Measurements from ENCODE around the gene RPL35A. TPM values are rescaled to one million over a fixed set of nuclear protein-coding genes. Genes with fewer than 3 reads are reported as not detected.

Gene RPL35A
- total and polyA plus RNA-seq, 2 experiments from 2014 or later: 1,070 to 2,096 TPM

DNA sequence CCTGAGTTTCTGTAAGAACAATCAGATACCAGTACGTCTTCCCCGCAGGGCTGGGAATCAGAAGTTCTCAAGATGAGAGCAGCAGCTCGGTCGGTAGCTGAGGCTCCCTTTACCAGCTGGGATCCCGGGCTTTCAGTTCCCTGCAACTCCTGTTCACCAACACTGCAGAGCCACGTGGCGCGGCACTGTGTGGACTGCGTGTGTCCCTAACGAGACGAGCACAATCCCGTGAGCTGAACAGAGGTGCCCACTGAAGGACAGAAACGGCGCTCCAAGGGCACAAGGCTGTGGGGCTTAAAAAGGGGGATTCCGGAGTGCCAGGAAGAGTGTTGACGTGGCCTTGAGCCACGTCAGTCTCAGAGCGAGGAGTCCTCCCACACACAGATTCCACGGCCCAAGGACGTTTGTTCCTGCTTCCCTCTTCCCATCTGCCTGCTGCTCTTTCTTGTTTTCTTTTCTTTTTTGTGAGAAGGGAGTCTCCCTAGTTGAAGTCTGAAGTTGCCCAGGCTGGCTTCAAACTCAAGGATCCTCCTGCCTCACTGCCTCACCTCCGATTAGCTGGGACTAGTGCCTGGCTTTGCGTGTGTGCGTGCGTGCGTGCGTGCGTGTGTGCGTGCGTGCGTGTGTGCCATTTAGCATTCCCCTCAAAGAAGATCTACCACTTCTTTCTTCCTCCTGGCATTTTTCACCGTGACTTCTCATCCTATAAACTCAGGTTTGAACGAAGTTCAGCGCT lies 37.1 kb upstream of the RPL35A start:
- Mint-ChIP-seq H3K9me3 (no peaks in the 10 kb centered on the region), H3K4me3 (no peak overlapping the region), H3K36me3 (ENCODE audit: low read depth) (no peaks in the 10 kb centered on the region), H3K4me1 (peaks cover 15% of the 10 kb centered on the region), H3K27me3 (ENCODE audit: insufficient read depth, low read depth, poor library complexity) (peaks cover 3% of the 10 kb centered on the region), H3K27ac (peak overlapping the region; percentile 33; the same call in 1 of the 2 replicates)
- TF ChIP-seq ZNF331 (CRISPR knock-in tag; IDR thresholded peaks at IDR 0.05; ENCODE audit: low read depth) (no peak), CREB1 (CRISPR knock-in tag; IDR thresholded peaks at IDR 0.05; ENCODE audit: low read depth) (no peak), EZH2phosphoT487 (IDR thresholded peaks at IDR 0.05; ENCODE audit: unreplicated experiment) (no peak), ZNF462 (CRISPR knock-in tag; IDR thresholded peaks at IDR 0.05) (no peak), EZH2 (IDR thresholded peaks at IDR 0.05; ENCODE audit: low read depth, unreplicated experiment) (no peak), REST (IDR thresholded peaks at IDR 0.05; ENCODE audit: unreplicated experiment) (no peak), POLR2AphosphoS5 (IDR thresholded peaks at IDR 0.05; ENCODE audit: low read depth) (no peak), ETS1 (IDR thresholded peaks at IDR 0.05) (no peak)
- TF ChIP-seq, protein P1, sequence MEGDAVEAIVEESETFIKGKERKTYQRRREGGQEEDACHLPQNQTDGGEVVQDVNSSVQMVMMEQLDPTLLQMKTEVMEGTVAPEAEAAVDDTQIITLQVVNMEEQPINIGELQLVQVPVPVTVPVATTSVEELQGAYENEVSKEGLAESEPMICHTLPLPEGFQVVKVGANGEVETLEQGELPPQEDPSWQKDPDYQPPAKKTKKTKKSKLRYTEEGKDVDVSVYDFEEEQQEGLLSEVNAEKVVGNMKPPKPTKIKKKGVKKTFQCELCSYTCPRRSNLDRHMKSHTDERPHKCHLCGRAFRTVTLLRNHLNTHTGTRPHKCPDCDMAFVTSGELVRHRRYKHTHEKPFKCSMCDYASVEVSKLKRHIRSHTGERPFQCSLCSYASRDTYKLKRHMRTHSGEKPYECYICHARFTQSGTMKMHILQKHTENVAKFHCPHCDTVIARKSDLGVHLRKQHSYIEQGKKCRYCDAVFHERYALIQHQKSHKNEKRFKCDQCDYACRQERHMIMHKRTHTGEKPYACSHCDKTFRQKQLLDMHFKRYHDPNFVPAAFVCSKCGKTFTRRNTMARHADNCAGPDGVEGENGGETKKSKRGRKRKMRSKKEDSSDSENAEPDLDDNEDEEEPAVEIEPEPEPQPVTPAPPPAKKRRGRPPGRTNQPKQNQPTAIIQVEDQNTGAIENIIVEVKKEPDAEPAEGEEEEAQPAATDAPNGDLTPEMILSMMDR (conservative IDR thresholded peaks at IDR 0.05; ENCODE audit: low read depth in 2 of 2): no peak
- DNase-seq (ENCODE audit: low spot score): no peak
- H3K9me2 ChIP-seq (ENCODE audit: insufficient read depth): no peaks in the 10 kb centered on the region
- H3K4me3 ChIP-seq: no peak overlapping the region
- H3F3A ChIP-seq (replicated peaks; ENCODE audit: low read depth): no peaks in the 10 kb centered on the region
- H4K20me1 ChIP-seq (replicated peaks; ENCODE audit: insufficient read depth): no peaks in the 10 kb centered on the region
- H3K79me2 ChIP-seq (replicated peaks; ENCODE audit: insufficient read depth): no peaks in the 10 kb centered on the region
- no peak overlapping the region for H3K4me2 ChIP-seq
- H2AFZ ChIP-seq: 0 out of 2 replicates have a peak overlapping the region, but pooled peaks have one; percentile 4
- no peaks in the 10 kb centered on the region for H3K4me1 ChIP-seq (ENCODE audit: insufficient read depth)
- H3K36me3 ChIP-seq (ENCODE audit: insufficient read depth): no peaks in the 10 kb centered on the region
- H3K27ac ChIP-seq (ENCODE audit: low read depth): no peak overlapping the region
- peak; percentile 88 for ATAC-seq
- no peaks in the 10 kb centered on the region for H3K27me3 ChIP-seq (ENCODE audit: insufficient read depth)

Measured in GM23338 (cell line).